Measurements from ENCODE around the gene AHCYL1.

The AHCYL1 gene

GRCh38 chr1:109977225-109977624, 7.3 kb upstream of the AHCYL1 start:
- DNase-seq = no peak

GRCh38 chr1:109977657-109978378, 6.7 kb upstream of the AHCYL1 start:
- no peak for DNase-seq

GRCh38 chr1:109978761-109979488, 5.6 kb upstream of the AHCYL1 start:
- DNase-seq = no peak

- no peak for DNase-seq
Measured at GRCh38 chr1:109979489-109980091, 5.0 kb upstream of the AHCYL1 start.

GRCh38 chr1:109980324-109981003, 4.1 kb upstream of the AHCYL1 start:
- peak; percentile 35 for DNase-seq

GRCh38 chr1:109981004-109981335, 3.6 kb upstream of the AHCYL1 start:
- DNase-seq = no peak

GRCh38 chr1:109983380-109984189, 980 bp upstream of the AHCYL1 start:
- DNase-seq = no peak

GRCh38 chr1:109984190-109984455, 442 bp upstream of the AHCYL1 start:
- DNase-seq = no peak

GRCh38 chr1:109985247-109986053, 885 bp downstream of the AHCYL1 start:
- DNase-seq = no peak

GRCh38 chr1:109986054-109986444, 1.5 kb downstream of the AHCYL1 start:
- DNase-seq = no peak

- no peak for DNase-seq
Measured at GRCh38 chr1:109988349-109988914, 3.9 kb downstream of the AHCYL1 start.

- DNase-seq = no peak
Measured at GRCh38 chr1:109989506-109990301, 5.1 kb downstream of the AHCYL1 start.

GRCh38 chr1:109990302-109990653, 5.7 kb downstream of the AHCYL1 start:
- DNase-seq = no peak

GRCh38 chr1:109991400-109991925, 6.9 kb downstream of the AHCYL1 start:
- DNase-seq = no peak

- no peak for DNase-seq
Measured at GRCh38 chr1:109993885-109994284, 9.3 kb downstream of the AHCYL1 start.

- DNase-seq = no peak
Measured at GRCh38 chr1:109994654-109995053, 10.1 kb downstream of the AHCYL1 start.

- DNase-seq = no peak
Measured at GRCh38 chr1:109995536-109995935, 11.0 kb downstream of the AHCYL1 start.

- no peak for DNase-seq
Measured at GRCh38 chr1:109996476-109996875, 11.9 kb downstream of the AHCYL1 start.

- DNase-seq = no peak
Measured at GRCh38 chr1:109997204-109997866, 12.8 kb downstream of the AHCYL1 start.

GRCh38 chr1:109997867-109998229, 13.3 kb downstream of the AHCYL1 start:
- no peak for DNase-seq

Measured in CD4-positive, alpha-beta T cell treated with Interleukin-17A for 4 hours (primary cell).